Measurements from ENCODE around the gene CPSF3.

The CPSF3 gene

DNA sequence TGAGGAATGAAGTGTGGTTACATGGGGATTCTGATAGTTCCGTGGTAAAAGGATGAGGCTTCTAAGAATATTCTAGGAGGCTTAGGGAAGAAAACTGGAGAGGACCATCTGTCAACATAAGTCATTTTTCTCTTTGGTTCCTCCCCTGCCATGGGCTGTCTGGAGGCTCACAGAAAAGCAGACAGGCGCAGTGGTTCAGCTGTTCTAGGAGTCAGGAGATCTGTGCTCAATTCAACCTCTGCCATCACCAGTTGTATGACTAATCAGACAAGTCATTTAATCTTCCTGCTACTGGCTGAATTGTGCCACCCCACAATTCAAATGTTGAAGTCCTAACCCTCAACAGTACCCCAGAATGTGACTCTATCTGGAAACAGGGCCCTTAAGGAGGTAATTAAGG lies 95.8 kb downstream of the CPSF3 start:
- Histone ChIP-seq H3K79me1 (ENCODE audit: low read length) (peaks cover 2% of the 10 kb centered on the region), H4K8ac (ENCODE audit: low read depth, low read length) (no peak overlapping the region), H3K23ac (ENCODE audit: low read length) (no peak overlapping the region), H3K4me2 (ENCODE audit: low read length) (no peak overlapping the region), H3K79me2 (ENCODE audit: control insufficient read depth, insufficient read depth, low read length, poor library complexity) (no peaks in the 10 kb centered on the region), H3K4ac (ENCODE audit: low read depth, low read length) (no peak overlapping the region), H2AK5ac (ENCODE audit: low read length) (no peak overlapping the region), H2BK120ac (ENCODE audit: insufficient read depth, low read length, poor library complexity) (no peak overlapping the region), H2BK12ac (ENCODE audit: low read length) (no peak overlapping the region), H3K18ac (ENCODE audit: low read length) (no peak overlapping the region), H3K36me3 (ENCODE audit: control insufficient read depth in 1 of 2, insufficient read depth in 2 of 2, low read length in 2 of 2) (peaks cover 8 to 26% of the 10 kb centered on the region in 2 experiments), H3K4me3 (ENCODE audit: low read depth, low read length) (no peak overlapping the region), H3K14ac (ENCODE audit: low read length) (no peak overlapping the region), H4K12ac (ENCODE audit: low read depth, low read length) (no peak overlapping the region), H3K27me3 (ENCODE audit: insufficient read depth, low read length) (no peaks in the 10 kb centered on the region), H3K27ac (ENCODE audit: low read depth, low read length) (no peak overlapping the region), H3K4me1 (ENCODE audit: control insufficient read depth in 1 of 2, insufficient read depth in 2 of 2, low read length in 2 of 2) (peaks cover 0 to 3% of the 10 kb centered on the region in 2 experiments), H2AFZ (ENCODE audit: insufficient read depth, low read length, poor library complexity) (no peak overlapping the region), H3K9me3 (ENCODE audit: insufficient read depth, low read depth, low read length) (no peaks in the 10 kb centered on the region), H4K91ac (ENCODE audit: low read depth, low read length) (no peak overlapping the region), H2BK5ac (ENCODE audit: low read depth, low read length, poor library complexity) (no peak overlapping the region), H3K9ac (ENCODE audit: low read length) (no peak overlapping the region)
- no CpG with 5 or more reads among the region's 2 CpGs for WGBS (ENCODE audit: extremely low coverage, insufficient coverage, insufficient read length)
- no peak for DNase-seq

Measured in trophoblast cell (in vitro differentiated cells and primary cell).